Bronchial epithelial cell (primary cell): ENCODE data around the gene TBC1D7. TPM values are rescaled to one million over a fixed set of nuclear protein-coding genes. Genes with fewer than 3 reads are reported as not detected.

Source experiments
- DNase-seq: peaks from one replicate; pipeline ENCODE4 v3.0.0-alpha.2; 2010; ENCODE audit warnings: low read depth
- FAIRE-seq: peaks from 2 replicates; lab custom pipeline; 2011; peaks lifted over from hg19 to GRCh38; lab: Jason Lieb, UNC
- H3K27me3 ChIP-seq: 2 replicates; pipeline ENCODE4 v1.5.1; 2011; ENCODE audit warnings: low read length; ENCODE audit not compliant: control insufficient read depth, insufficient read depth
- H3K36me3 ChIP-seq: 2 replicates; pipeline ENCODE4 v1.5.1; 2011; ENCODE audit warnings: low read length; ENCODE audit not compliant: control insufficient read depth, insufficient read depth
- H3K4me3 ChIP-seq: 2 replicates; pipeline ENCODE4 v1.5.1; 2011; ENCODE audit warnings: mild to moderate bottlenecking, low read depth, low read length, control low read depth
- total RNA-seq: library from RNA; depleted of rRNA; stranded (reverse); fragments of >200 nt; gene quantifications from 2 replicates; pipeline ENCODE4 v1.2.1, GENCODE V29; 2014
- TF ChIP-seq, protein P1 (sequence below): IDR thresholded peaks from 2 replicates; pipeline ENCODE4 v1.5.1; 2011; ENCODE audit warnings: mild to moderate bottlenecking, moderate library complexity, low read length, control low read depth, inconsistent platforms; ENCODE audit not compliant: insufficient read depth, severe bottlenecking

The TBC1D7 gene
- total RNA-seq, 1 donor from 2014 or later: 44.5 TPM

GRCh38 chr6:13319891-13320564 is 8.3 kb downstream of the TBC1D7 start:
- Histone ChIP-seq H3K27me3 (no peaks in the 10 kb centered on the region), H3K4me3 (no peak overlapping the region), H3K36me3 (peaks cover 8% of the 10 kb centered on the region)
- DNase-seq (no peak), FAIRE-seq (no peak)
- TF ChIP-seq, protein P1, sequence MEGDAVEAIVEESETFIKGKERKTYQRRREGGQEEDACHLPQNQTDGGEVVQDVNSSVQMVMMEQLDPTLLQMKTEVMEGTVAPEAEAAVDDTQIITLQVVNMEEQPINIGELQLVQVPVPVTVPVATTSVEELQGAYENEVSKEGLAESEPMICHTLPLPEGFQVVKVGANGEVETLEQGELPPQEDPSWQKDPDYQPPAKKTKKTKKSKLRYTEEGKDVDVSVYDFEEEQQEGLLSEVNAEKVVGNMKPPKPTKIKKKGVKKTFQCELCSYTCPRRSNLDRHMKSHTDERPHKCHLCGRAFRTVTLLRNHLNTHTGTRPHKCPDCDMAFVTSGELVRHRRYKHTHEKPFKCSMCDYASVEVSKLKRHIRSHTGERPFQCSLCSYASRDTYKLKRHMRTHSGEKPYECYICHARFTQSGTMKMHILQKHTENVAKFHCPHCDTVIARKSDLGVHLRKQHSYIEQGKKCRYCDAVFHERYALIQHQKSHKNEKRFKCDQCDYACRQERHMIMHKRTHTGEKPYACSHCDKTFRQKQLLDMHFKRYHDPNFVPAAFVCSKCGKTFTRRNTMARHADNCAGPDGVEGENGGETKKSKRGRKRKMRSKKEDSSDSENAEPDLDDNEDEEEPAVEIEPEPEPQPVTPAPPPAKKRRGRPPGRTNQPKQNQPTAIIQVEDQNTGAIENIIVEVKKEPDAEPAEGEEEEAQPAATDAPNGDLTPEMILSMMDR: no peak

DNA sequence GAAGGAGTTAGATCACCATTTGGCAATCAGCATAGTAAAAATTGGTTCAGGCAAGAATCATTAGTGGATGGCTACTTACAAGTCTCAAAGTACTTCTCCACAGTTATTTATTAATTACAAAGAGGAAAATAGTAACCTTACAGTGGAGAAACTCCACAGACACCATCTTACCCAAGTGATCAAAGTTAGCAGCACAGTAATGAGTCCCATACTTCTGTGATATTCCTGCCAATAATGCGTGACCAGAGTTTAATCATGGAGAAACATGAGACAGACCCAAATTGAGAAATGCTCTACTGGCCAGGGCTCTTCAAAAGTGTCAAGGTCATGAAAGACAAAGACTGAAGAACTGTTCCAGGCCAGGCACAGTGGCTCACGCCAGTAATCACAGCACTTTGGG is 9.5 kb downstream of the TBC1D7 start:
- H3K4me3 ChIP-seq: no peak overlapping the region
- peaks cover 8% of the 10 kb centered on the region for H3K36me3 ChIP-seq
- DNase-seq: no peak
- no peak for FAIRE-seq
- H3K27me3 ChIP-seq: no peaks in the 10 kb centered on the region
- TF ChIP-seq, protein P1: no peak

DNA sequence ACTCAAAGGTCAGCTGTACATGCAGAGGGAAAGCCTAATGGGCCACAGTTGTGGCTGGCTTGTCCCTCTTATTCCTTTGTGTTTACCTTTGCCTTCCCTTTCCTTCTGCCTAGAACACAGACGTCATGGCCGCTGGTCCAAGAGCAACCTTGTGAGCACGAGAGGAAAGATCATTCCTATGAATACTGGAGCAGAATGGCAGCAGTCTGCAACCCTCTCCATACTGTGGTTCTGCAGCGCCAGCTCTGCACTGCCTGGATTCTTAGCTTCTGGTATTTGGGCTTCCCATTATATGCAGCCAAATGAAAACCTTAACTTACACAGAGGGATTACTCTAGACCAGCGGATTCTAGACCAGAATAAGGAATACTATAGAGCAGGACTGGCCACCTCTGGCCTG is 12.4 kb downstream of the TBC1D7 start:
- Histone ChIP-seq H3K36me3 (peaks cover 8% of the 10 kb centered on the region), H3K27me3 (no peaks in the 10 kb centered on the region), H3K4me3 (no peak overlapping the region)
- TF ChIP-seq, protein P1: no peak
- FAIRE-seq: no peak
- DNase-seq: no peak

GRCh38 chr6:13314806-13315205 is 13.5 kb downstream of the TBC1D7 start:
- TF ChIP-seq, protein P1: no peak
- Histone ChIP-seq H3K27me3 (no peaks in the 10 kb centered on the region), H3K4me3 (no peak overlapping the region), H3K36me3 (peaks cover 7% of the 10 kb centered on the region)
- DNase-seq: no peak
- no peak for FAIRE-seq

DNA sequence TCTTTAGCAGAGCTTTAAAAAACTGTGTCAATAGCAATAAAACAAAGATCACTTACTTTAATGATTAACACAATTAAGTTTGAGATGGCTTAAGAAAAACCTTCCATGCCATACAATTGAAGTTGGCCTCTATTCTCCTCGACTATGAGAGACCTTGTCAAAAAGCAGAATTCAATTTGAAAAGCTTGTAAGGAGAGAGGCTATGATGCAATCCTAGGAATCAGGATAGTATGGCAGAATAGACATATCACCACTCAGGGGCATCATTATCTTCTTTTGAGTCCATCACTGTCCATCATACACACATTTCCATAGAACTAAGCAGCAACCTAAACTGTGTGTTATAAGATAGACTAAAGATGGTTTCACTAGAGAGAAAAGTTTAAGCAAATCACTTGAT is 17.2 kb downstream of the TBC1D7 start:
- FAIRE-seq: no peak

More for the DNA sequence above, 17.2 kb downstream of the TBC1D7 start:
- no peak overlapping the region for H3K4me3 ChIP-seq
- TF ChIP-seq, protein P1: no peak
- DNase-seq: no peak
- no peaks in the 10 kb centered on the region for H3K27me3 ChIP-seq
- H3K36me3 ChIP-seq: peaks cover 4% of the 10 kb centered on the region
